Vein endothelial cell (primary cell): ENCODE results near the gene OSTN. TPM values are rescaled to one million over a fixed set of nuclear protein-coding genes. Genes with fewer than 3 reads are reported as not detected.

ENCODE experiments used
- total RNA-seq: library from RNA; depleted of rRNA; stranded (reverse); fragments of >200 nt; gene quantifications from 2 replicates; pipeline ENCODE4 v1.2.3, GENCODE V29; 2012

The OSTN gene
- total RNA-seq: not detected in 2 replicates

GRCh38 chr3:191198932-191199331 lies at the start of gene OSTN:
Gene OSTN, plus strand, starts transcription at chr3:191199241. Its CDS starts 13,292 bp downstream, at chr3:191212533.

Other genes starting within 250 kb of the OSTN start
- gene CCDC50, start 130.2 kb downstream of the OSTN start, total RNA-seq: 132 and 216 TPM in 2 replicates
- 0.33 and 0.38 TPM in 2 replicates for gene UTS2B, start 131.3 kb downstream of the OSTN start, total RNA-seq